Measurements from ENCODE around the gene STEAP2. TPM values are rescaled to one million over a fixed set of nuclear protein-coding genes. Genes with fewer than 3 reads are reported as not detected.

The STEAP2 gene
- polyA plus RNA-seq (2013, experiment 1 of 2), result 3.8 TPM
- 4.6 TPM for polyA plus RNA-seq (2013, experiment 2 of 2)

DNA sequence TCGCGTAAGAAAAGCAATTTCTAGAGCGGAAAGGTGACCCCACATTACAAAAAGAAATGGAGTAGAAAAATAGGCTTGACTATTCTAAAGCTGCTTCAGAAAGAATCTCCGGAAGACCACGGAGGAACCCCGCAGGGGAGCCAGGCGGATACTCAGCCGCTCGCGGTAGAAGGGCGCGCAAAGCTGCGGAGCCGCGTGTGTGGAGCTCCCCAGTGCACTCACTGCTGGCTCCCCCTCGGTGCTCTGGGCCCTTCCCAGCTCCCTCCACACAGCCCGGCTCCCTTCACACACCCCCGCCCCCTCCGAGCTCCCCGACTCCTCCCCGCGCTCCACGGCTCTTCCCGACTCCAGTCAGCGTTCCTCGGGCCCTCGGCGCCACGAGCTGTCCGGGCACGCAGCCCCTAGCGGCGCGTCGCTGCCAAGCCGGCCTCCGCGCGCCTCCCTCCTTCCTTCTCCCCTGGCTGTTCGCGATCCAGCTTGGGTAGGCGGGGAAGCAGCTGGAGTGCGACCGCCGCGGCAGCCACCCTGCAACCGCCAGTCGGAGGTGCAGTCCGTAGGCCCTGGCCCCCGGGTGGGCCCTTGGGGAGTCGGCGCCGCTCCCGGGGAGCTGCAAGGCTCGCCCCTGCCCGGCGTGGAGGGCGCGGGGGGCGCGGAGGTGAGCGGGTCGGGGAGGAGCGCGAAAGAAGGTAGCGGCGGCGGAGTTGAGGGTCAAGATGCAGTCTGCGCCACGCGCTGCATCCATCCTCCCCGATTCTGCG, at the start of gene STEAP2:
Gene STEAP2 (plus strand): TSS at position 350 of the 758 bp plus-strand sequence. CDS start 13,343 bp downstream, outside the sequence.
- Histone ChIP-seq H3K4me1 (ENCODE audit: insufficient read depth, low read length) (peaks cover 41% of the 10 kb centered on the region), H3K4me3 (ENCODE audit: low read length) (peak within 1 kb of the TSS; percentile 79), H3K27ac (ENCODE audit: low read depth, low read length) (peak within 1 kb of the TSS; percentile 34; the same call in 1 of the 2 replicates), H3K9ac (ENCODE audit: low read depth, low read length) (peak within 1 kb of the TSS; percentile 71), H3K36me3 (ENCODE audit: insufficient read depth, low read length) (no peaks in the 10 kb centered on the region), H3K9me3 (ENCODE audit: insufficient read depth, low read depth, low read length) (no peaks in the 10 kb centered on the region), H3K27me3 (ENCODE audit: insufficient read depth, low read length) (peaks cover 27% of the 10 kb centered on the region)
- under 1% methylated on average over 73 of the region's 73 CpGs for WGBS

- Histone ChIP-seq H3K27me3 (ENCODE audit: insufficient read depth, low read length) (no peaks in the 10 kb centered on the region), H3K27ac (ENCODE audit: low read depth, low read length) (no peak overlapping the region), H3K9ac (ENCODE audit: low read depth, low read length) (no peak overlapping the region), H3K4me3 (ENCODE audit: low read length) (no peak overlapping the region), H3K4me1 (ENCODE audit: insufficient read depth, low read length) (no peaks in the 10 kb centered on the region), H3K36me3 (ENCODE audit: insufficient read depth, low read length) (no peaks in the 10 kb centered on the region), H3K9me3 (ENCODE audit: insufficient read depth, low read depth, low read length) (no peaks in the 10 kb centered on the region)
- WGBS, result 97% methylated on average over 5 of the region's 5 CpGs
Measured at GRCh38 chr7:90163534-90163933, 48.0 kb upstream of the STEAP2 start.

GRCh38 chr7:90165724-90166123, 45.8 kb upstream of the STEAP2 start:
- H3K9ac ChIP-seq (ENCODE audit: low read depth, low read length), result no peak overlapping the region
- 96% methylated on average over 2 of the region's 2 CpGs for WGBS
- 0 out of 2 replicates have a peak, but pooled peaks cover 5% of the 10 kb centered on the region for H3K9me3 ChIP-seq (ENCODE audit: insufficient read depth, low read depth, low read length)
- H3K4me1 ChIP-seq (ENCODE audit: insufficient read depth, low read length), result no peaks in the 10 kb centered on the region
- no peaks in the 10 kb centered on the region for H3K36me3 ChIP-seq (ENCODE audit: insufficient read depth, low read length)
- H3K27ac ChIP-seq (ENCODE audit: low read depth, low read length), result no peak overlapping the region
- H3K4me3 ChIP-seq (ENCODE audit: low read length), result no peak overlapping the region
- no peaks in the 10 kb centered on the region for H3K27me3 ChIP-seq (ENCODE audit: insufficient read depth, low read length)

GRCh38 chr7:90166153-90166552, 45.4 kb upstream of the STEAP2 start:
- Histone ChIP-seq H3K4me3 (ENCODE audit: low read length) (no peak overlapping the region), H3K27me3 (ENCODE audit: insufficient read depth, low read length) (no peaks in the 10 kb centered on the region), H3K9ac (ENCODE audit: low read depth, low read length) (no peak overlapping the region), H3K27ac (ENCODE audit: low read depth, low read length) (no peak overlapping the region), H3K9me3 (ENCODE audit: insufficient read depth, low read depth, low read length) (0 out of 2 replicates have a peak, but pooled peaks cover 5% of the 10 kb centered on the region), H3K36me3 (ENCODE audit: insufficient read depth, low read length) (no peaks in the 10 kb centered on the region), H3K4me1 (ENCODE audit: insufficient read depth, low read length) (no peaks in the 10 kb centered on the region)
- 94% methylated on average over 2 of the region's 3 CpGs for WGBS

GRCh38 chr7:90167361-90167760, 44.2 kb upstream of the STEAP2 start:
- Histone ChIP-seq H3K9ac (ENCODE audit: low read depth, low read length) (no peak overlapping the region), H3K4me1 (ENCODE audit: insufficient read depth, low read length) (no peaks in the 10 kb centered on the region), H3K4me3 (ENCODE audit: low read length) (no peak overlapping the region), H3K27me3 (ENCODE audit: insufficient read depth, low read length) (no peaks in the 10 kb centered on the region), H3K36me3 (ENCODE audit: insufficient read depth, low read length) (no peaks in the 10 kb centered on the region), H3K27ac (ENCODE audit: low read depth, low read length) (no peak overlapping the region), H3K9me3 (ENCODE audit: insufficient read depth, low read depth, low read length) (0 out of 2 replicates have a peak, but pooled peaks cover 5% of the 10 kb centered on the region)
- WGBS, result 98% methylated on average over 3 of the region's 4 CpGs

- H3K9ac ChIP-seq (ENCODE audit: low read depth, low read length), result no peak overlapping the region
- no peaks in the 10 kb centered on the region for H3K36me3 ChIP-seq (ENCODE audit: insufficient read depth, low read length)
- no peaks in the 10 kb centered on the region for H3K27me3 ChIP-seq (ENCODE audit: insufficient read depth, low read length)
- peaks cover 7% of the 10 kb centered on the region; the same call in 1 of the 2 replicates for H3K9me3 ChIP-seq (ENCODE audit: insufficient read depth, low read depth, low read length)
- H3K27ac ChIP-seq (ENCODE audit: low read depth, low read length), result no peak overlapping the region
- no peaks in the 10 kb centered on the region for H3K4me1 ChIP-seq (ENCODE audit: insufficient read depth, low read length)
- no peak overlapping the region for H3K4me3 ChIP-seq (ENCODE audit: low read length)
- 100% methylated on average over 1 of the region's 1 CpG for WGBS
Measured at GRCh38 chr7:90169891-90170290, 41.6 kb upstream of the STEAP2 start.

DNA sequence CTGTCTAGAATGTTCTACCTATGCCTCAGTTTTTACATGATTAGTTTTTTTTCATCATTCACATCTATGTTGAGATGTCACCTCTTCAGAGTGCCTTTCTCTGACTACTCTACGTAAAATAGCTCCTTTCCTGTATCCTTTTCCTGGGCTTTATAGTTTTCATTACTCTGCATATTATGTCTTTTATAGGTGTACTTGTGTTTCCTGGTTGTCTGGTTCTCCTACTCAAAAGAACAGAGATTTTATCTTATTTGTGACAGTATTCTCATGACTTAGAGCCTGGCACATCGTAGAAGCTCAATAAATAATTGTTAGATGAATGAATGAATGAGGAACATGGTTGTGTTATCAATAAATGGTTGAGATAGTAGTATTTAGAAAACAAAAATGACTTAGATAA, 39.4 kb upstream of the STEAP2 start:
- H3K9me3 ChIP-seq (ENCODE audit: insufficient read depth, low read depth, low read length), result peaks cover 21% of the 10 kb centered on the region
- no peak overlapping the region for H3K4me3 ChIP-seq (ENCODE audit: low read length)
- no peaks in the 10 kb centered on the region for H3K36me3 ChIP-seq (ENCODE audit: insufficient read depth, low read length)
- WGBS, result 96% methylated on average over 2 of the region's 2 CpGs
- no peaks in the 10 kb centered on the region for H3K27me3 ChIP-seq (ENCODE audit: insufficient read depth, low read length)
- H3K4me1 ChIP-seq (ENCODE audit: insufficient read depth, low read length), result no peaks in the 10 kb centered on the region
- no peak overlapping the region for H3K27ac ChIP-seq (ENCODE audit: low read depth, low read length)
- no peak overlapping the region for H3K9ac ChIP-seq (ENCODE audit: low read depth, low read length)

DNA sequence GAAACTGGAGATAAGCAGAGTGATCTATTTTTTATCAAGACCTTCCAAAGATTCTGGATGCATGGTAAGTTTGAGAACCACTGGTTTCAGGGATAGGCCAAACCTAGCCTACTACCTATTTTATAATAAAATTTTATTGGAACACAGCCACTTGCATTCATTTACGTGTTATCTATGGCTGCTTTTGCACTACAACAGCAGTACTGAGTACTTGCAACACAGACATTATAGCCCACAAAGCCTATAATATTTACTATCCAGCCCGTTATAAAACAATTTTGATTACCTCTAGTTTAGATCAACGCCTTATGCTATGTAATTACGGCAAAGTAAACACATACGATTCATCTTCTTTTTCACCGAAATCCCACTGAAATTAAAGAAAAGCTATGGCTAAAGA, 38.9 kb upstream of the STEAP2 start:
- Histone ChIP-seq H3K27ac (ENCODE audit: low read depth, low read length) (no peak overlapping the region), H3K27me3 (ENCODE audit: insufficient read depth, low read length) (no peaks in the 10 kb centered on the region), H3K9me3 (ENCODE audit: insufficient read depth, low read depth, low read length) (peaks cover 25% of the 10 kb centered on the region), H3K4me3 (ENCODE audit: low read length) (no peak overlapping the region), H3K4me1 (ENCODE audit: insufficient read depth, low read length) (no peaks in the 10 kb centered on the region), H3K9ac (ENCODE audit: low read depth, low read length) (no peak overlapping the region), H3K36me3 (ENCODE audit: insufficient read depth, low read length) (no peaks in the 10 kb centered on the region)
- 97% methylated on average over 6 of the region's 6 CpGs for WGBS

DNA sequence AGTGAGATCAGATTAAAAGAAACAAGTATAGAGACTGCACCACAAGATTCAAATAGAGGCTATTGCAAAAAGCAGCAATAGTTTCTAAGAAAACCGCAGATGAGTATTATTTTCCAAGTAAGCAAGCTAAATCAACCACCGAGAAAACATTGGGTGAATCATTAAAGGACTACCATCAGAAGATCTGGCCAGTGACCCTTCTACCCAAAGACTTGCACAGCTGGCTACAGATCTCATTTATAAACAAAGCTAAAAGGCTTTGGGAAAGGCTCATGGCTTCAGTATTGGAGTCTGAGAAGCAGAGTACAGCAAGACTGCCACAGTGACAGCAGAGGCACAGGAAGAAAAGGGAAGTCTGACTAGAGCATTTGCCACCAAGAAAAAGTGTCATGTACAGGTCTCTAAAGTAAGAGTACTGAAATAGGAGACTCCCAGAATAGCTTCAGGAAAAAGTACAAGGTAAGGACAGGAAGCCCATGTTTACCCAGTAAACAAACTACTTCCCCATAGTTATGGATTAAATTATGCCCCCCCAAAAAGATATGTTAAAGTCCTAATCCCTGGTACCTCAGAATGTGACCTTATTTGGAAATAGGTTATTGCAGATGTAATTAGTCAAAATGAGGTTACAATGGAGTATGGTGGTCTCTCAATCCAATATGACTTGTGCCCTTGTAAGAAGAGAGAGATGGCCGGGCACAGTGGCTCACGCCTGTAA, 38.3 kb upstream of the STEAP2 start:
- no peaks in the 10 kb centered on the region for H3K27me3 ChIP-seq (ENCODE audit: insufficient read depth, low read length)
- WGBS, result 96% methylated on average over 4 of the region's 4 CpGs

DNA sequence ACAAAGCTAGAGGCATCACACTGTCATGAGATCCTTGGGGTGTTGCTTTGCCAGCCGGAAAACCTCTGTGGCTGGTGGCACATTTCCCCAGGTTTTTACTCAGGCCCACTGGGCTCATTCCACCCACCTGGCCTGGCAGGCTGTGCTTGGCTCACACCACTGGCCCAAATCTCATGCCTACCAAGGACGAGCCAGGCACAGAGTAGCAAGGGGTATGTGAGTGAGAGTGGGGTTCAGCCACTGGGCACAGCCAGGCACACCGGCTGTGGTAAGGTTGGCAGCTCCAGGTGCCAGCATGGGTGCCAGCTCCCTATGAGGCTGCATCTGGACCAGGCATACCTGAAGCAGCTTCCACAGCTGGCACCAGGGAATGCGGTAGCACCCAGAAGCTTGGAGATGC, 35.9 kb upstream of the STEAP2 start:
- no peaks in the 10 kb centered on the region for H3K27me3 ChIP-seq (ENCODE audit: insufficient read depth, low read length)
- no peaks in the 10 kb centered on the region for H3K36me3 ChIP-seq (ENCODE audit: insufficient read depth, low read length)
- H3K27ac ChIP-seq (ENCODE audit: low read depth, low read length), result no peak overlapping the region
- no peak overlapping the region for H3K9ac ChIP-seq (ENCODE audit: low read depth, low read length)
- WGBS, result 96% methylated on average over 4 of the region's 4 CpGs
- peaks cover 19% of the 10 kb centered on the region for H3K9me3 ChIP-seq (ENCODE audit: insufficient read depth, low read depth, low read length)
- no peak overlapping the region for H3K4me3 ChIP-seq (ENCODE audit: low read length)
- H3K4me1 ChIP-seq (ENCODE audit: insufficient read depth, low read length), result peaks cover 4% of the 10 kb centered on the region; the same call in 1 of the 2 replicates

More for the DNA sequence above, 38.3 kb upstream of the STEAP2 start:
- no peak overlapping the region for H3K4me3 ChIP-seq (ENCODE audit: low read length)
- no peaks in the 10 kb centered on the region for H3K36me3 ChIP-seq (ENCODE audit: insufficient read depth, low read length)
- peaks cover 25% of the 10 kb centered on the region for H3K9me3 ChIP-seq (ENCODE audit: insufficient read depth, low read depth, low read length)
- no peak overlapping the region for H3K27ac ChIP-seq (ENCODE audit: low read depth, low read length)
- no peak overlapping the region for H3K9ac ChIP-seq (ENCODE audit: low read depth, low read length)
- no peaks in the 10 kb centered on the region for H3K4me1 ChIP-seq (ENCODE audit: insufficient read depth, low read length)

GRCh38 chr7:90176195-90176594, 35.3 kb upstream of the STEAP2 start:
- Histone ChIP-seq H3K36me3 (ENCODE audit: insufficient read depth, low read length) (no peaks in the 10 kb centered on the region), H3K9ac (ENCODE audit: low read depth, low read length) (no peak overlapping the region), H3K27me3 (ENCODE audit: insufficient read depth, low read length) (no peaks in the 10 kb centered on the region), H3K4me3 (ENCODE audit: low read length) (no peak overlapping the region), H3K4me1 (ENCODE audit: insufficient read depth, low read length) (peaks cover 4% of the 10 kb centered on the region; the same call in 1 of the 2 replicates), H3K9me3 (ENCODE audit: insufficient read depth, low read depth, low read length) (peaks cover 19% of the 10 kb centered on the region), H3K27ac (ENCODE audit: low read depth, low read length) (no peak overlapping the region)
- 89% methylated on average over 1 of the region's 1 CpG for WGBS
